HuH-7 (cell line): ENCODE results near the gene CYP20A1.
"Not testable (repeated sequence)": the region's sequence is repeated elsewhere in the genome, so short reads cannot be mapped to it uniquely, and the experiment has no call there.

Experiments
- DNase-seq: peaks from one replicate; pipeline ENCODE4 v3.0.0; 2011; ENCODE audit warnings: low spot score

CYP20A1 gene

DNA sequence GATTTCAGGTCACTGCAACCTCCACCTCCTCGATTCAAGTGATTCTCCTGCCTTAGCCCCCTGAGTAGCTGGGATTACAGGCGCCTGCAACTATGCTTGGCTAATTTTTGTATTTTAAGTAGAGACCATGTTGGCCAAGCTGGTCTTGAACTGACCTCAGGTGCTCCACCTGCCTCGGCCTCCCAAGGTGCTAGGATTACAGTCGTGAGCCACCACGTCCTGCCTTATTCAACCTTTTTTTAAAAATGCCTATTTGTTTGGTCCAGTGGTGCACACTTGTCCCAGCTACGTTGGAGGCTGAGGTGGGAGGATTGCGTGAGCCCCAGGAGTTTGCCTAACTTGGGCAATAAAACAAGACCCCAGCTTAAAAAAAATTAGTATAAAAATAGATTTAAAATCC lies 43.3 kb downstream of the CYP20A1 start:
- DNase-seq = no peak

DNA sequence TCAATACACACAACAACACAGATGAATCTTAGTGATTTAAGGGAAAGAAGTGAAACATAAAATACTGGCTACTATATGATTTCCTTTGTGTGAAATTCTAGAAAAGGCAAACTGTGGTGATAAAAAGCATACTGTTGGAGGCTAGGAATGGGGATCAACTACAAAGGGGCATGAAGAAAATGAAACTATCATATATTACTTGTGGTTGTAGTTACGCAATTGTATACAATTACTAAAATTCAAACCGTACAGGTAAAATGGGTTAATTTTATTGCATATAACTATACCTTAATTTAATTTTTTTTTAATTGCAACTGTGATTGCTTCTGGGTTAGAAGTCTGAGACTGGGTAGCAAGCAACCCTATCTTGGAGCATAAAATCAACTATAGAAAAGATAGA lies 47.7 kb downstream of the CYP20A1 start:
- no peak for DNase-seq

DNA sequence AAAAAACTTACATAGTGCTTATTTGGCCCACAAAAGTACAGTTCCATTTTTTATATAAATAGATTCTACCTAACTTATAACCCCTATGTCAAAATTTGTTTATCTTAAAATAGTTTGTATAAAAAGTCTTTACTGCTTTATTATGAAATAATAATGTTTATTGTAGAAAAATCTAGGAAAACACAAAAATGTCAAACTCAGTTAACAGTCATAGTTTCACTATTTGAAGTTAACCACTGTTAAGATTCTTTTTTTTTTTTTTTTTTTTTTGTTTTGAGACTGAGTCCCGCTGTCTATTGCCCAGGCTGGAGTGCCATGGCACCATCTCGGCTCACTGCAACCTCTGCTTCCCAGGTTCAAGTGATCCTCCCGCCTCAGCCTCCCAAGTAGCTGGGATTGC lies 62.8 kb downstream of the CYP20A1 start:
- DNase-seq = no peak

- DNase-seq = not testable (repeated sequence)
These were observed 63.8 kb downstream of the CYP20A1 start for GRCh38 chr2:203302586-203302985.

DNA sequence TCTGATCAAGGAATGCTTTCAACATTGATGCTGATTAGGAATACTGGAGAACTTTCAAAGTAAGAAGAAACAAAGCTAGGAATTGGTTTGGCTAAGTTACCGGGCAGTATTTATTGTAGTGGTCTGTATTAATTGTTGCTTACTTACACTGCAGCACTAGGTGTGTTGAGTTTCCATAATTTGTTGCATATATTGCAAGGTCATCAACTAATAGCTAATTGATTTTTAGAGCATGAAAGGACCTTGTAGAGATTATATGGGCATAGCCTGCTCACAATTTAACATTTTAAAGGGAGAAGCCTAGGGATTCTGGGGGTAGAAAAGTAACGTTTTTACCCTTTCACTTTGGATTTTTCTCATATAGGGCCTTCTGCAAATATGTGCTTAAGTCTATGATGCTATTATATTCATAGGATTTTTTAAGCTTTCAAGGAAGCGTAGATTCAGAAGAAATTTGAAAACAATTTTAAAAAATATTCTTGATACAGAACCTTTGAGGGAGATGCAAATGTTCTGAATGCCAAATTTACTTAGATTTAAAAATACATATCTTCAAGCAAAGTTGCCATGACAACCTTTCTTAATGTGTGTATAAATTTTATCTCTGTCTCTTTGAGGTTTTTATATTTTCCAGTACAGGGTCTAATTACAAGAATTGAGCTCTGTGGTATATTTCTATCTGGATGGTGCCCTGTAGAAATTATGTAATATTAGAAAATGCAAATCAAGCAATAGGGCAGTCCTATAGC lies 72.0 kb downstream of the CYP20A1 start:
- DNase-seq = no peak

GRCh38 chr2:203326356-203326755 lies 87.5 kb downstream of the CYP20A1 start:
- DNase-seq = no peak

DNA sequence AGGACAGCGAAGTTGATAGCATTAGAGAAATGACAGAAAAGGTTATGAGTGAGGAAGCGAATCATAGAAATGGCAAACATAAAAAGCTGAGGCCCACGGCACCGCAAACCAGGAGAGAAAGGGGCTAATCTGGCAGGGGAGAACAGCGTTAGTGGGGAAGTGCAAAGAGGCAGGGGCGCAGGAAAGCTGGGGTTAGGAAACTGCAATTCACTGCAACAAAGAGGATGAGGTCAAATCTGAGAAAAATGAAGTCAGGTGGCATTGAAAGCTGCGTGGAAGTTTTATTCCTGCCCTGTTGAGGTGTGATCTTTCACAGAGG lies 88.7 kb downstream of the CYP20A1 start:
- DNase-seq = no peak

- DNase-seq = peak; percentile 96
These were observed 89.3 kb downstream of the CYP20A1 start, which contains the start of gene ABI2 for GRCh38 chr2:203327901-203328759. Gene ABI2, plus strand, starts transcription at chr2:203328394. Its CDS starts 121 bp downstream, at chr2:203328515.

DNA sequence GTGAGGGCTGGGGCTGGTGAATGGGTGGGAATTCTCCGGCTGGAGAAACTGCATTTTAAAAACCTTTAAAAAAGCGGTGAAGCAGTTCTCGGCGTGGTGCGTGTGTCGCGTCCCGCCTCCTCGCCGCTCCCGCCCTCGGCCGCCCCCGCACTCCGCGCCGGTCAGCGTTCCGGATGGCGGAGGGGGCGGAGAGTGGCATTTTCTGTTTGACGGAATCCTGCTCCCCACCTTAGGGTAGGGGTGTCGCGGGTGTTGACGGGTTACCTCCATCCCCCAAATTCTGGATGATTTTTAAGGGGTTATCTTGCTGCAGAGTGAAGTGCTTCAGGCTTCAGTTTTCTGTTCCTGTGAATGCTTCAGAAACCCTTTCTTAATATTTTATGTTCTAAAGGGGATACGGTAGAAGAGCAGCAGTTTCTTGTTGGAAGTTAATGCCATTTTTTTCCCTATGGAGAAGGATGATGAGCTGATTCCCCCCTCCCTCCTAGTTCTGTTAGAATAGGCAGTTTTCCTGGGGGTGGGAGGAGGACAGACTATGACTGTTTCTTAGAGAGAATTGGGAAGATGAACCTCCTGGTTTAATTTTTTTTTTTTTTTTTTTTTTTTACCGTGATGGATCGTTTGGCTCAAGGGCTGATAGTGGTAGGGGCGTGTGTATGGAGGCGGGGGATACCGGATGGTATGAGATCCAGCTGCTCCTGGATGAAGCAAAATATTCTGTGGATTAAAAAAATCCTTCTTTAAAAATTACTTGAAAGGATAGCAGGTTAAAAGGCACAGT lies 90.1 kb downstream of the CYP20A1 start:
- peak; percentile 27 for DNase-seq

DNA sequence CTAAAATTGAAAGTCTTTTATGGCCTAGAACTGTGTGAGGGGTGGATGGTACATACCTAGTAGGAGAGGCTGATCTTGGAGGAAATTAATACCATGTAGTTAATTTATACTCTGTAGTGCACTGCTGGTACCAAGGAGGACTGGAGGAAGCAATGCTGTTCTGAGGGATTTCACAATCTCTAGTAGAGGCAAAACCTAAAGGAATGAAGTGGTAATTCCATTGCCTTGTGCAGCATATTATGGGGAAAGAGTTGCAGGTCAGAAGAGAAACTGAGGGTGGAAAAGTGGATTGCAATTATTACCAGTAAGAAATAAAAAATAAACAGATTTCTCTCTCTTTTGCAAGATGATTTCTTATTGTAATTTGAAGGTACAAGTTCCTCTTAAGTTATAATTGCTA lies 91.6 kb downstream of the CYP20A1 start:
- peak; percentile 17 for DNase-seq

DNA sequence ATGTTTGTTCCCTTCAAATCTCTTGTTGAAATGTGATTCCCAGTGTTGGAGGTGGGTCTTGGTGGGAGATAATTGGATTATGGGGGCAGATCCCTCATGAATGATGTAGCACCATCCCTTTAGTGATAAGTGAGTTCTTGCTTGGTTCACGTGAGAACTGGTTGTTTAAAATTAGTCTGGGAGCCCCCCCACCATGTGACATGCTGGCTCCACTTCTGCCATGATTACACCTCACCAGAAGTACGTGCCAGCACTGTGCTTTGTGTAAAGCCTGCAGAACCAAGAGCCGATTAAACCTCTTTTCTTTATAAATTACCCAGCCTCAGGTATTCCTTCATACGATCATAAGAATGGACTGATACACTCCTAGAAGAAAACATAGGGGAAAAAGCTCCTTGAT lies 99.5 kb downstream of the CYP20A1 start:
- DNase-seq = no peak

GRCh38 chr2:203340791-203341487 lies 102.1 kb downstream of the CYP20A1 start:
- no peak for DNase-seq

- DNase-seq = no peak
These were observed 103.0 kb downstream of the CYP20A1 start for GRCh38 chr2:203341741-203342310.

GRCh38 chr2:203342374-203342773 lies 103.6 kb downstream of the CYP20A1 start:
- not testable (repeated sequence) for DNase-seq

DNA sequence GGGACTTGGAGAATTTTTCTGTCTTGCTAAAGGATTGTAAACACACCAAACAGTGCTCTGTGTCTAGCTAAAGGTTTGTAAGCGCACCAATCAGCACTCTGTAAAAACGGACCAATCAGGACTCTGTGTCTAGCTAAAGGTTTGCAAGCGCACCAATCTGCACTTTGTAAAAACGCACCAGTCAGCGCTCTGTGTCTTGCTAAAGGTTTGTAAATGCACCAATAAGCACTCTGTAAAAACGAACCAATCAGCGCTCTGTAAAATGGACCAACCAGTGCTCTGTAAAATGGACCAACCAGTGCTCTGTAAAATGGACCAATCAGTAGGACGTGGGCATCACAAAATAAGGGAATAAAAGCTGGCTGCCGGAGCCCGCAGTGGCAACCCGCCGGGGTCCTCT lies 105.8 kb downstream of the CYP20A1 start:
- DNase-seq = no peak

GRCh38 chr2:203346612-203347011 lies 107.8 kb downstream of the CYP20A1 start:
- no peak for DNase-seq

GRCh38 chr2:203347375-203347774 lies 108.6 kb downstream of the CYP20A1 start:
- no peak for DNase-seq

DNA sequence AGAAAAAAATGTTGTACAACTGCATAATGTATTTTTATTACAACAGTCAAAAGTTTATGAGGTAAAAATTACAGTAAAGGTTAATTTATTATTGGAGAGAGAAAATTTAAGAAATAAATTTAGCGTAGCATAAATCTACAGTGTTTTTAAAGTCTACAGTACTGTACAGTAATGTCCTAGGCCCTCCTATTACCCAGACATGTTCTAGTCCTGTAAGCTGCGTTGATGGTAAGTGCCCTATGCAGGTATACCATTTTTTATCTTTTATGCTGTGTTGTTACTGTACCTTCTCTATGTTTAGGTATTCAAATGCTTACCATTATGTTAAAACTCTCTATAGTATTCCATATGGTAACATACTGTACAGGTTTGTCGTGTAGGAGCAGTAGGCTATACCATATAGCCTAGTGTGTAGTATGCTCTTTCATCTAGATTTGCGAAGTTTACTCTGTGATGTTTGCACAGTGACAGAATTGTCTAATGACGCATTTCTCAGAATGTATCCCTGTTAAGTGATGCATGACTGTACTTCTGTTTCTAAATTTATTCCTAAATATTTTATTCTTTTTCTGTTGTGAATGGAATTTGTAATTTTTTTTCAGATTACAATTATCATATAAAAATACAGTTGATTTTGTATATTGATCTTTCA lies 113.9 kb downstream of the CYP20A1 start:
- no peak for DNase-seq

GRCh38 chr2:203354966-203355365 lies 116.1 kb downstream of the CYP20A1 start:
- no peak for DNase-seq
